SK-N-SH (cell line): ENCODE measurements around the gene IQSEC3. TPM values are rescaled to one million over a fixed set of nuclear protein-coding genes. Genes with fewer than 3 reads are reported as not detected.

Experiments
- CTCF ChIA-PET: fragments of 300-600, 350-600 bp; formaldehyde crosslinking; extraction: SDS; loops from one replicate; lab custom pipeline; 2021; lab: Yijun Ruan, JAX
- POLR2A ChIA-PET: fragments of 350-600 bp; sonication (Branson Sonifier 250); formaldehyde crosslinking; extraction: SDS; loops from one replicate; lab custom pipeline; 2020; ENCODE audit warnings: antibody characterized with exemption, inconsistent platforms; lab: Yijun Ruan, JAX
- DNase-seq: peaks from one replicate; pipeline ENCODE4 v3.0.0; 2012
- H2AFZ ChIP-seq: fragments of 200-600 bp; sonication (generic); 2 replicates; pipeline ENCODE4 v1.8.1; 2016; ENCODE audit warnings: antibody characterized with exemption, mild to moderate bottlenecking, low read depth
- H3F3A ChIP-seq: fragments of 200-600 bp; sonication (generic); replicated peaks from 2 replicates; pipeline ENCODE3; 2016; ENCODE audit warnings: antibody characterized with exemption, mild to moderate bottlenecking; ENCODE audit not compliant: insufficient read depth
- H3K27ac ChIP-seq, 2 experiments: fragments of 200-500 bp in 1 of 2; fragments of 200-600 bp in 1 of 2; sonication (Bioruptor generic) in 1 of 2; sonication (generic), shearing (Covaris generic) in 1 of 2; 2 replicates each; pipeline versions ENCODE4 v1.5.1 to v1.6.1; 2014 to 2016; ENCODE audit warnings: low read depth in 2 of 2, inconsistent platforms in 1 of 2, low read length in 1 of 2, mild to moderate bottlenecking in 1 of 2, mixed read lengths in 1 of 2
- H3K27me3 ChIP-seq: fragments of 200-600 bp; sonication (generic), shearing (Covaris generic); 2 replicates; pipeline ENCODE4 v1.6.1; 2016; ENCODE audit warnings: mixed run types; ENCODE audit not compliant: insufficient read depth
- H3K36me3 ChIP-seq, 2 experiments: fragments of 200-500 bp in 1 of 2; fragments of 200-600 bp in 1 of 2; sonication (Bioruptor generic) in 1 of 2; sonication (generic) in 1 of 2; replicated peaks in 1 of 2; 2 replicates each; pipeline versions ENCODE3 to v1.5.1; 2014 to 2016; ENCODE audit warnings: low read length in 1 of 2, mild to moderate bottlenecking in 1 of 2; ENCODE audit not compliant: insufficient read depth in 2 of 2, control insufficient read depth in 1 of 2
- H3K4me1 ChIP-seq, 2 experiments: fragments of 200-500 bp in 1 of 2; fragments of 200-600 bp in 1 of 2; sonication (Bioruptor generic) in 1 of 2; sonication (generic), shearing (Covaris generic) in 1 of 2; 2 replicates each; pipeline versions ENCODE4 v1.5.1 to v1.6.1; 2014 to 2016; ENCODE audit warnings: low read depth in 1 of 2, low read length in 1 of 2, mixed run types in 1 of 2; ENCODE audit not compliant: insufficient read depth in 2 of 2, control insufficient read depth in 1 of 2
- H3K4me2 ChIP-seq: fragments of 200-600 bp; sonication (generic), shearing (Covaris generic); 2 replicates; pipeline ENCODE4 v1.6.1; 2017; ENCODE audit warnings: mixed run types
- H3K4me3 ChIP-seq, 2 experiments: fragments of 200-500 bp in 1 of 2; fragments of 200-600 bp in 1 of 2; sonication (Bioruptor generic) in 1 of 2; sonication (generic), shearing (Covaris generic) in 1 of 2; 2 replicates each; pipeline versions ENCODE4 v1.5.1 to v1.8.1; 2014 to 2016; ENCODE audit warnings: low read depth in 2 of 2, inconsistent platforms in 1 of 2, low read length in 1 of 2, mild to moderate bottlenecking in 1 of 2, mixed read lengths in 1 of 2, moderate library complexity in 1 of 2
- H3K79me2 ChIP-seq: fragments of 200-600 bp; sonication (generic); 2 replicates; pipeline ENCODE4 v1.8.1; 2017; ENCODE audit warnings: mild to moderate bottlenecking; ENCODE audit not compliant: insufficient read depth
- H3K9ac ChIP-seq: fragments of 200-600 bp; sonication (generic); 2 replicates; pipeline ENCODE4 v1.6.1; 2017; ENCODE audit warnings: mixed run types
- H3K9me2 ChIP-seq: fragments of 200-600 bp; sonication (generic); 2 replicates; pipeline ENCODE4 v1.6.1; 2017; ENCODE audit warnings: mixed run types
- H3K9me3 ChIP-seq: fragments of 200-600 bp; sonication (generic); 2 replicates; pipeline ENCODE4 v1.6.1; 2017; ENCODE audit warnings: mixed run types, mild to moderate bottlenecking, moderate library complexity
- H4K20me1 ChIP-seq: fragments of 200-600 bp; sonication (generic); 2 replicates; pipeline ENCODE4 v1.6.1; 2017; ENCODE audit warnings: mild to moderate bottlenecking, mixed run types; ENCODE audit not compliant: insufficient read depth
- CHD2 ChIP-seq: fragments of 150-350 bp; IDR thresholded peaks from 2 replicates; pipeline ENCODE4 v1.6.1; 2018; ENCODE audit warnings: low read length; ENCODE audit not compliant: partially characterized antibody
- ELF1 ChIP-seq: IDR thresholded peaks from 2 replicates; pipeline ENCODE4 v1.4.0; 2012
- EP300 ChIP-seq, 2 experiments: IDR thresholded peaks; 2 replicates each; pipeline versions ENCODE4 v1.4.0 to v1.6.1; 2012; ENCODE audit warnings: borderline replicate concordance in 1 of 2, low read depth in 1 of 2, low read length in 1 of 2
- FOXM1 ChIP-seq: IDR thresholded peaks from 2 replicates; pipeline ENCODE4 v1.4.0; 2012; ENCODE audit warnings: low read depth, mild to moderate bottlenecking
- NRF1 ChIP-seq: IDR thresholded peaks from 2 replicates; pipeline ENCODE4 v1.6.1; 2012; ENCODE audit warnings: low read depth, mild to moderate bottlenecking, low read length
- RXRA ChIP-seq: IDR thresholded peaks from 2 replicates; pipeline ENCODE4 v1.4.0; 2012; ENCODE audit warnings: low read depth, mild to moderate bottlenecking, borderline replicate concordance
- USF1 ChIP-seq: IDR thresholded peaks from 2 replicates; pipeline ENCODE4 v1.4.0; 2012; ENCODE audit warnings: low read depth, borderline replicate concordance
- ZBTB33 ChIP-seq: IDR thresholded peaks from 2 replicates; pipeline ENCODE4 v1.4.0; 2012; ENCODE audit warnings: low read depth, borderline replicate concordance
- WGBS: methylation state at CpG from one replicate; pipeline ENCODE4 v1.1.6; 2017; ENCODE audit warnings: low lambda C conversion rate; 5-methylcytosine and 5-hydroxymethylcytosine counted together
- polyA plus RNA-seq, 3 experiments: library from polyadenylated mRNA; depleted of rRNA; stranded (reverse); fragments of >200 nt; gene quantifications; 2 replicates each; pipeline ENCODE4 v1.2.3, GENCODE V29; 2012

The IQSEC3 gene
- polyA plus RNA-seq, 1 of the 3 experiments (the other 2 are of a cell fraction), result 0.02 TPM

DNA sequence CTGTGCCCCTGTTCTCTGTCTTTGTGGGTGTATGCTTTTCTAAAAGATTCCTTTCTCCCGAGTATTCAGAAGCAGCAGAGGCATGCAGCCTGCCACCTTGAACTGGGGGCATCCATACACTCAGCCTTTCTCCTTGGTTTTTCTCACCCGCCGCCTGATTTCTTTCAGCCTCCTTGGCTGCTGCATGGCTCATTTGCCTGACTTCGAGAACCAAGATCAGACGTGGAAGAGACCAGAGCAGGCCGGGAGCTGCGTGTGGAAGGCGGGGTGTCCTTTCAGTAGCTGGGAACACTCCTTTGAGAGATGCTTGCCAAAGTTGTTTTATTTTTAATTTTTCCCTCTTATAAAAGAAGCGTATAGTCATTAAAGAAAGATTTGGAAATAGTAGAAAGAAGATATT lies 94.3 kb downstream of the IQSEC3 start:
- H2AFZ ChIP-seq, result no peak overlapping the region
- no peaks in the 10 kb centered on the region for H3K9me3 ChIP-seq
- H3K9ac ChIP-seq, result no peak overlapping the region
- H3K9me2 ChIP-seq, result no peaks in the 10 kb centered on the region
- no peaks in the 10 kb centered on the region for H3K79me2 ChIP-seq
- H3K4me3 ChIP-seq, result no peak overlapping the region
- CTCF ChIA-PET, result interaction anchor here (1.5 to 2.4 kb wide), 2 partner anchors 8 to 13 kb away, joined by 4 to 9 read pairs; no protein-coding TSS in a partner anchor
- H3K4me2 ChIP-seq, result no peak overlapping the region
- H3F3A ChIP-seq, result no peaks in the 10 kb centered on the region
- WGBS, result 72% methylated on average over 9 of the region's 9 CpGs
- TF ChIP-seq NRF1, result no peak
- TF ChIP-seq, all 33 proteins: peak for 0
- no peaks in the 10 kb centered on the region for H3K27me3 ChIP-seq
- H3K27ac ChIP-seq, result no peak overlapping the region
- peaks cover 0 to 7% of the 10 kb centered on the region in 2 experiments; a peak in 1 of 4 replicates for H3K4me1 ChIP-seq
- DNase-seq, result no peak
- POLR2A ChIA-PET, result no interaction called here
- H3K36me3 ChIP-seq, result no peaks in the 10 kb centered on the region
- H4K20me1 ChIP-seq, result no peaks in the 10 kb centered on the region

- H3K27ac ChIP-seq, result no peak overlapping the region
- POLR2A ChIA-PET, result no interaction called here
- H3K4me1 ChIP-seq, result peaks cover 0 to 15% of the 10 kb centered on the region in 2 experiments; a peak in 2 of 4 replicates
- H4K20me1 ChIP-seq, result no peaks in the 10 kb centered on the region
- TF ChIP-seq ELF1 (no peak), CHD2 (no peak), ZBTB33 (no peak), FOXM1 (no peak), EP300 (IDR thresholded peaks at IDR 0.05; ENCODE audit: borderline replicate concordance in 1 of 2, low read depth in 1 of 2, low read length in 1 of 2) (no peak), USF1 (no peak), RXRA (no peak)
- no peaks in the 10 kb centered on the region for H3K27me3 ChIP-seq
- H3K4me3 ChIP-seq, result no peak overlapping the region
- no peaks in the 10 kb centered on the region for H3K9me2 ChIP-seq
- H3K36me3 ChIP-seq, result no peaks in the 10 kb centered on the region
- H3K79me2 ChIP-seq, result no peaks in the 10 kb centered on the region
- no peak overlapping the region for H2AFZ ChIP-seq
- no peaks in the 10 kb centered on the region for H3F3A ChIP-seq
- H3K4me2 ChIP-seq, result no peak overlapping the region
- DNase-seq, result no peak
- CTCF ChIA-PET, result interaction anchor here (1.5 to 2.4 kb wide), 2 partner anchors 9 to 14 kb away, joined by 4 to 9 read pairs; no protein-coding TSS in a partner anchor
- 72% methylated on average over 8 of the region's 8 CpGs for WGBS
- no peak overlapping the region for H3K9ac ChIP-seq
- no peaks in the 10 kb centered on the region for H3K9me3 ChIP-seq
Observed at GRCh38 chr12:161823-162222, 95.3 kb downstream of the IQSEC3 start.
